Right lobe of liver (tissue), 6 donors: Measurements from ENCODE around the gene GOLGA6B. TPM values are rescaled to one million over a fixed set of nuclear protein-coding genes. Genes with fewer than 3 reads are reported as not detected.
A peak's percentile ranks its signal among the peaks of the same experiment; 100 is the strongest.

Experiments used
- ATAC-seq, 4 donors: fragments of 200-7000 bp; cut with Tn5 transposase; one replicate each; pipeline ENCODE4 v1.9.1; 2020; ENCODE audit warnings: mild to moderate bottlenecking in 4 of 4, moderate library complexity in 4 of 4
- DNase-seq, 3 donors: peaks; one replicate each; pipeline ENCODE4 v3.0.0-alpha.2; 2020
- H3K27ac ChIP-seq, 3 donors: fragments of 200-600 bp; one replicate each; pipeline ENCODE4 v1.8.0; 2022
- H3K27me3 ChIP-seq, 2 donors: fragments of 200-600 bp; one replicate each; pipeline ENCODE4 v1.8.0; 2022
- H3K36me3 ChIP-seq, 4 donors: fragments of 200-600 bp; sonication (generic) in 1 of 4; one replicate each; pipeline versions ENCODE4 v1.5.1 to v1.8.0; 2017 to 2022; ENCODE audit warnings: control low read depth in 1 of 4
- H3K4me1 ChIP-seq, 4 donors: fragments of 200-600 bp; sonication (generic) in 1 of 4; one replicate each; pipeline versions ENCODE4 v1.5.1 to v1.8.0; 2017 to 2022; ENCODE audit warnings: control low read depth in 1 of 4
- H3K4me3 ChIP-seq, 3 donors: fragments of 200-600 bp; one replicate each; pipeline ENCODE4 v1.8.0; 2022
- H3K9me3 ChIP-seq, 4 donors: fragments of 200-600 bp; sonication (generic) in 1 of 4; one replicate each; pipeline versions ENCODE4 v1.5.1 to v1.8.0; 2017 to 2022; ENCODE audit warnings: control low read depth in 1 of 4
- CTCF ChIP-seq, 4 donors: fragments of 200-600 bp in 3 of 4; fragments of 450-650 bp in 1 of 4; IDR thresholded peaks; one replicate each; pipeline versions ENCODE4 v1.5.1 to v1.8.0; 2016 to 2022; ENCODE audit warnings: antibody characterized with exemption in 4 of 4, mild to moderate bottlenecking in 2 of 4
- POLR2A ChIP-seq: fragments of 450-650 bp; IDR thresholded peaks from one replicate; pipeline ENCODE4 v1.6.1; 2017; ENCODE audit warnings: antibody characterized with exemption, mild to moderate bottlenecking
- WGBS: methylation state at CpG from one replicate; pipeline ENCODE4 v1.1.6; 2018; ENCODE audit warnings: low coverage, low lambda C conversion rate; ENCODE audit not compliant: insufficient coverage; ENCODE audit errors: missing lambda C conversion rate; 5-methylcytosine and 5-hydroxymethylcytosine counted together
- intact Hi-C, 2 donors: fragments of 100-400 bp; cut with DNase I; formaldehyde crosslinking; loops; one replicate each; pipeline versions ENCODE4 v1.11.2 to v1.14.1; 2022
- total RNA-seq, 6 experiments: library from RNA; depleted of rRNA in 2 of 6; stranded (reverse); fragments of >200 nt in 2 of 6; fragmentation: NEBNext Ultra II Directional in 3 of 6; extraction: Animal tissue kit (Norgen Biotek cat#: 25700) in 3 of 6; gene quantifications; one replicate each; pipeline versions ENCODE4 v1.1.0 to v1.2.4, GENCODE V29; 2016 to 2023
- donor health status: DM: no; HTN: yes; CAD: no.
- donor health status: DM: no; HTN: no; CAD: no.
- donor health status: DM: no; HTN: no; CAD: no.
- donor health status: DM: no; HTN: yes; CAD: no.
- donor health status: DM: no; HTN: yes; CAD: no.

The GOLGA6B gene
- total RNA-seq, 6 experiments from 2014 or later, result 0.13 to 1.8 (median 0.41) TPM

GRCh38 chr15:72685925-72686794 lies 31.7 kb downstream of the GOLGA6B start, which contains the start of the genes BBS4 and HIGD2B:
Gene BBS4, plus strand, starts transcription at chr15:72686207. Its CDS starts 21 bp downstream, at chr15:72686228.
Gene HIGD2B, minus strand, starts transcription at chr15:72686182. Its CDS starts 9,808 bp downstream, at chr15:72676374.
- peak; percentile 95 to 97 (median 96) for ATAC-seq
- H3K4me1 ChIP-seq, result peaks cover 0 to 6% (median 0%) of the 10 kb centered on the region in 4 donors
- peak within 1 kb of the TSS; percentile 71 to 81 (median 80) for H3K4me3 ChIP-seq
- no peaks in the 10 kb centered on the region for H3K9me3 ChIP-seq
- H3K36me3 ChIP-seq, result no peaks in the 10 kb centered on the region
- intact Hi-C loops, result no loop called here
- TF ChIP-seq CTCF (IDR thresholded peaks at IDR 0.05) (no peak), POLR2A (peak; percentile 82)
- H3K27me3 ChIP-seq, result no peaks in the 10 kb centered on the region
- 0% methylated on average over 31 of the region's 49 CpGs for WGBS
- peak within 1 kb of the TSS; percentile 79 to 87 (median 83) for H3K27ac ChIP-seq
- DNase-seq, result peak; percentile 88 to 93 (median 91)

- ATAC-seq (no peak), DNase-seq (no peak)
- Histone ChIP-seq H3K4me1 (peaks cover 0 to 6% (median 0%) of the 10 kb centered on the region in 4 donors), H3K4me3 (no peak overlapping the region), H3K27me3 (no peaks in the 10 kb centered on the region), H3K9me3 (no peaks in the 10 kb centered on the region), H3K27ac (no peak overlapping the region), H3K36me3 (no peaks in the 10 kb centered on the region)
- TF ChIP-seq CTCF (IDR thresholded peaks at IDR 0.05) (no peak), POLR2A (no peak)
- 98% methylated on average over 5 of the region's 5 CpGs for WGBS
- intact Hi-C loops, result no loop called here
Measured at GRCh38 chr15:72688697-72689096, 34.2 kb downstream of the GOLGA6B start.

- no peaks in the 10 kb centered on the region for H3K9me3 ChIP-seq
- no peak overlapping the region for H3K27ac ChIP-seq
- TF ChIP-seq CTCF (IDR thresholded peaks at IDR 0.05) (no peak), POLR2A (no peak)
- no peak for DNase-seq
- no peak overlapping the region for H3K4me3 ChIP-seq
- no peaks in the 10 kb centered on the region for H3K36me3 ChIP-seq
- H3K27me3 ChIP-seq, result no peaks in the 10 kb centered on the region
- intact Hi-C loops, result no loop called here
- WGBS, result 91% methylated on average over 5 of the region's 5 CpGs
- peaks cover 0 to 6% (median 0%) of the 10 kb centered on the region in 4 donors for H3K4me1 ChIP-seq
- ATAC-seq, result no peak
Measured at GRCh38 chr15:72690938-72691337, 36.4 kb downstream of the GOLGA6B start.

- intact Hi-C loops, result no loop called here
- Histone ChIP-seq H3K27ac (no peak overlapping the region), H3K27me3 (no peaks in the 10 kb centered on the region), H3K9me3 (no peaks in the 10 kb centered on the region), H3K4me3 (no peak overlapping the region), H3K36me3 (no peaks in the 10 kb centered on the region), H3K4me1 (no peaks in the 10 kb centered on the region)
- no peak for ATAC-seq
- no peak for DNase-seq
- 84% methylated on average over 5 of the region's 5 CpGs for WGBS
- no peak for TF ChIP-seq POLR2A
- TF ChIP-seq CTCF (IDR thresholded peaks at IDR 0.05), result no peak
Measured at GRCh38 chr15:72698938-72699337, 44.4 kb downstream of the GOLGA6B start.
